ENCODE results near the gene ATAD1. TPM values are rescaled to one million over a fixed set of nuclear protein-coding genes. Genes with fewer than 3 reads are reported as not detected.
A peak's percentile ranks its signal among the peaks of the same experiment; 100 is the strongest.
"Not testable (repeated sequence)": the region's sequence is repeated elsewhere in the genome, so short reads cannot be mapped to it uniquely, and the experiment has no call there.

Gene ATAD1
- total and polyA plus RNA-seq, 9 donors, result 21.5 to 51.0 (median 39.1) TPM

DNA sequence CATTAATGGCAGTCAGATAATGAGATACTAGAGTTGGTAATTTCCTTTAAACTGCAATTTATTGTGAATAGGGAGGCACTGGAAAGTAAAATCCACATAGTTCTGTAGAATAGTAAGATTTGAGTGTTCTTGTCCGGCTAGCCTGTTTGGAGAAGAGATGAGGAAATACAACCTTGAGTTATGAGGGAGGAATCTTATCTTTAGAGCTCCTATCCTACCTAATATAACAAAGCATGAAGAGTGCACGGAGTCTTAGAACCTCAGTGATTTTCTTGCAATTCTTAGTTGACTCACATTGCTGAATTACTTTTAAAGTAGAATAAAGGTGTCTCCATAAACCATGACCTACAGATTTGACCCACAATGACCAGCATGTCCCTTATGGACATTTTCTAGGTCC is 73.4 kb downstream of the ATAD1 start:
- intact Hi-C loops (cut with DNase I), result no loop called here
- TF ChIP-seq, protein P1, sequence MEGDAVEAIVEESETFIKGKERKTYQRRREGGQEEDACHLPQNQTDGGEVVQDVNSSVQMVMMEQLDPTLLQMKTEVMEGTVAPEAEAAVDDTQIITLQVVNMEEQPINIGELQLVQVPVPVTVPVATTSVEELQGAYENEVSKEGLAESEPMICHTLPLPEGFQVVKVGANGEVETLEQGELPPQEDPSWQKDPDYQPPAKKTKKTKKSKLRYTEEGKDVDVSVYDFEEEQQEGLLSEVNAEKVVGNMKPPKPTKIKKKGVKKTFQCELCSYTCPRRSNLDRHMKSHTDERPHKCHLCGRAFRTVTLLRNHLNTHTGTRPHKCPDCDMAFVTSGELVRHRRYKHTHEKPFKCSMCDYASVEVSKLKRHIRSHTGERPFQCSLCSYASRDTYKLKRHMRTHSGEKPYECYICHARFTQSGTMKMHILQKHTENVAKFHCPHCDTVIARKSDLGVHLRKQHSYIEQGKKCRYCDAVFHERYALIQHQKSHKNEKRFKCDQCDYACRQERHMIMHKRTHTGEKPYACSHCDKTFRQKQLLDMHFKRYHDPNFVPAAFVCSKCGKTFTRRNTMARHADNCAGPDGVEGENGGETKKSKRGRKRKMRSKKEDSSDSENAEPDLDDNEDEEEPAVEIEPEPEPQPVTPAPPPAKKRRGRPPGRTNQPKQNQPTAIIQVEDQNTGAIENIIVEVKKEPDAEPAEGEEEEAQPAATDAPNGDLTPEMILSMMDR (IDR thresholded peaks at IDR 0.05), result no peak
- no peak for TF ChIP-seq EP300 (IDR thresholded peaks at IDR 0.05)
- no peak for TF ChIP-seq POLR2A (IDR thresholded peaks at IDR 0.05)
- Histone ChIP-seq H3K9me3 (no peaks in the 10 kb centered on the region), H3K36me3 (no peaks in the 10 kb centered on the region), H3K27me3 (no peaks in the 10 kb centered on the region), H3K4me3 (no peak overlapping the region), H3K27ac (no peak overlapping the region), H3K4me1 (ENCODE audit: insufficient read depth) (no peaks in the 10 kb centered on the region)
- no peak for DNase-seq
- 91 to 93% (median 93%) methylated on average over 2 of the region's 2 CpGs for WGBS, 3 donors

DNA sequence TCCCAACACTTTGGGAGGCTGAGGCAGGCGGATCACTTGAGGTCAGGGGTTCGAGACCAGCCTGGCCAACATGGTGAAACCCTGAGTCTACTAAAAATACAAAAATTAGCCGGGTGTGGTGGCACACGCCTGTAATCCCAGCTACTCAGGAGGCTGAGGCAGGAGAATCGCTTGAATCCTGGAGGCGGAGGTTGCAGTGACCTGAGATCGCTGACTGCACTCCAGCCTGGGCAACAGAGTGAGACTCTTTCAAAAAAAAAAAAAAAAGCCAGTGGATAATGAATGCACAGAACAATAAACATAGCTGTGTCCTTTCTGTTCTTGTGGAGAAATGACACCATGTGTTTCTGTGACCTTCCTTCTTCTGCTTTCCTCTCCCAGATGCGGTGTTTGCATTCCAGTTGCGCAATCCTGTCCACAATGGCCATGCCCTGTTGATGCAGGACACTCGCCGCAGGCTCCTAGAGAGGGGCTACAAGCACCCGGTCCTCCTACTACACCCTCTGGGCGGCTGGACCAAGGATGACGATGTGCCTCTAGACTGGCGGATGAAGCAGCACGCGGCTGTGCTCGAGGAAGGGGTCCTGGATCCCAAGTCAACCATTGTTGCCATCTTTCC is 74.9 kb downstream of the ATAD1 start:
- H3K4me3 ChIP-seq; H3K9me3 ChIP-seq; H3K4me1 ChIP-seq (ENCODE audit: insufficient read depth); H3K27me3 ChIP-seq; H3K27ac ChIP-seq; intact Hi-C loops (cut with DNase I); H3K36me3 ChIP-seq: not testable (repeated sequence)
- peak in 1 of 5 donors; percentile 23 for DNase-seq
- WGBS, 3 donors, result 95 to 97% (median 96%) methylated on average over 18 of the region's 18 CpGs

DNA sequence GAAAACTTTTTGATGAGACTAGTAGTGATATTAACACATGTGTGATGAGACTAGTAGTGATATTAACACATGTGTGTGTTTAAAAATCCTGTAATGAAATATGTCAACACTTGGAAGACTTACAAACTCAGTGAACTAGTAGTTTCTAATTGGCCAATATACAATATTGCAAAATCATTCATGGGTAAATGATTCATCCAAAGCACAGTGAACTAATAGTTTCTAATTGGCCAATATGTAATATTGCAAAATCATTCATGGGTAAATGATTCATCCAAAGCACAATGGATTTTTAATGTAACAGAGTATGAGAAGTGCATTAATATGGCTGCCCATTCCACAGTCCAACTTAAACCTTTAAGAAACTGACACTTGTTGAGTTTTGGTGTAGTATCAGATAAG is 77.8 kb downstream of the ATAD1 start:
- H3K27ac ChIP-seq, result no peak overlapping the region
- intact Hi-C loops (cut with DNase I), result no loop called here
- TF ChIP-seq EP300 (IDR thresholded peaks at IDR 0.05) (no peak), POLR2A (IDR thresholded peaks at IDR 0.05) (no peak)
- TF ChIP-seq, protein P1 (IDR thresholded peaks at IDR 0.05), result no peak

DNA sequence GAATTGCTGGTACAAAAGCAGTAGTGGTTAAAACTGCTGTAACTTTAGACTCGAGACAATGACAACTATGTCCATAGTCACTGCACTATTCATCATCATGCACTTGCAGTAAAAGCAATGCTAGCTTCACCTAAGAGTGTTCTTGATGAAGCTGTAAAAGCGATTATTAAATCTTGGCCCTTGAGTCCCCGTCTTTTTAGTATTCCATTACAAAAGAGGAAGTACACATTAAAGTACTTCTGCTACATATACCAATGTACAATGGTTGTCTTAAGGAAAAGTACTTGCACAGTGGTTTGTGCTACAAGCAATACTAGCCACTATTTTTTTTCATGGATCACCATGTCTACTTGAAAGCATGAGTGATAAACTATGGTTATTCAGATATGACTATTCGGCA is 78.3 kb downstream of the ATAD1 start:
- Histone ChIP-seq H3K4me1 (ENCODE audit: insufficient read depth) (peaks cover 3% of the 10 kb centered on the region), H3K9me3 (no peaks in the 10 kb centered on the region), H3K27ac (no peak overlapping the region), H3K27me3 (no peaks in the 10 kb centered on the region), H3K36me3 (no peaks in the 10 kb centered on the region), H3K4me3 (no peak overlapping the region)
- no peak for DNase-seq
- TF ChIP-seq EP300 (IDR thresholded peaks at IDR 0.05) (no peak), POLR2A (IDR thresholded peaks at IDR 0.05) (no peak)
- WGBS, 3 donors, result 62 to 73% (median 69%) methylated on average over 4 of the region's 4 CpGs
- intact Hi-C loops (cut with DNase I), result loop anchor here in 2 of 4 donors (10.0 kb wide), 1 partner anchor 205 kb away; no protein-coding TSS in a partner anchor

More for the DNA sequence above, 77.8 kb downstream of the ATAD1 start:
- DNase-seq, result no peak
- H3K9me3 ChIP-seq, result no peaks in the 10 kb centered on the region
- no peaks in the 10 kb centered on the region for H3K36me3 ChIP-seq
- H3K4me3 ChIP-seq, result no peak overlapping the region
- H3K27me3 ChIP-seq, result no peaks in the 10 kb centered on the region
- H3K4me1 ChIP-seq (ENCODE audit: insufficient read depth), result no peaks in the 10 kb centered on the region

DNA sequence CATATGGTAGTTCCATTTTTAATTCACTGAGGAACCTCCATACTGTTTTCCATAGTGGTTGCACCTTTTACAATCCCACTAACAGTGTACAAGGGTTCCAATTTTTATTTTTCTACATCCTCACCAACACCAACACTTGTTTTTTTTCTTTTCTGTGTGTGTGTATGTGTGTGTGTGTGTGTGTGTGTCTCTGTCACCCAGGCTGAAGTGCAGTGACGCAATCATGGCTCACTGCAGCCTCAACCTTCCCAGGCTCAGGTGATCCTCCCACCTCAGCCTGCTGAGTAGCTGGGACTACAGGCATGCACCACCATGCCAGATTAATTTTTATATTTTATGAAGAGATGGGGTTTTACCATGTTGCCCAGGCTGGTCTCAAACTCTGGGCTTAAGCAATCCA is 79.8 kb downstream of the ATAD1 start:
- intact Hi-C loops (cut with DNase I), result loop anchor here in 2 of 4 donors (10.0 kb wide), 1 partner anchor 203 kb away; no protein-coding TSS in a partner anchor
- not testable (repeated sequence) for H3K27me3 ChIP-seq; H3K4me1 ChIP-seq (ENCODE audit: insufficient read depth); DNase-seq; H3K4me3 ChIP-seq; H3K27ac ChIP-seq; H3K36me3 ChIP-seq; H3K9me3 ChIP-seq
- WGBS, 3 donors, result 96 to 100% (median 98%) methylated on average over 1 of the region's 1 CpG

DNA sequence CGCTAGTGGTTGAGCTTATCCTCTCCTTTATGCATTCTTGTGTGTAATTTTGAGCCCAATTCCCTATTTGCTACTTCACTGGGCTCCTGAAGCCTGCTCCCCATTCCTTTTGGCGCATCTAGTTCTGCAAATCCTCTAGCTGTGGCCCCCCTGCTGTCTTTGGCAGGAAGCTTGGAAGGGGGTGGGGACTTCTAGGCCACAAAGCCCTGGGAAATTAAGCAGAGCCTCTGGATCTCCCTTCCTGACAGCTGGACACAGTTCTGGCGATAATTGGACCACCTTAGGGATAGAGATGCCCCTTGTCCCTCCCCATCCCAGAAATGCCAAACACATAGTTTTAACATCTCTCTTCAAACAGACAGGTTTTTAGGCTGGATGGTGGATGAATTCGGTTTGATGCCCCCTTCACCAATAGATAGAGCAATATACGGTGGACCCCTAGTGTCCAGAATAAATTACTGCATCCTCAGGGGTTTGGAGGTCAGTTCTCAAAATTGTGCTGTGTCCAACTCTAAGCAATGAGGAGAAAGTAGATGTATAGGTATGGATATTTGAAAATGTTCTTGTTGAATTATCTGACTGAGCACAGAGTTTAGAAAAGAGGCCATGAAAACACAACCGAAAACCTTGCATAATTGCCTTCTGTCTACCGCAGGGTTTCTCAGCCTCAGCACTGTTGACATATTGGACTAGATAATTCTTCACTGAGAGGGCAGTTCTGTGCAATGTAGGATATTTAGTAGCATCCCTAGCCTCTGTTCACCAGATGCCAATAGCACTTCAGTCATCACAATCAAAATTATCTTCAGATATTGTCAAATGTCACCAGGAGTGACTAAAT is 82.8 kb downstream of the ATAD1 start:
- no peaks in the 10 kb centered on the region for H3K36me3 ChIP-seq
- peaks cover 3% of the 10 kb centered on the region for H3K4me1 ChIP-seq (ENCODE audit: insufficient read depth)
- DNase-seq, result peak; percentile 40 to 57 (median 52)
- 21 to 25% (median 23%) methylated on average over 7 of the region's 7 CpGs for WGBS, 3 donors
- peak overlapping the region; percentile 16 to 18 for H3K27ac ChIP-seq
- H3K4me3 ChIP-seq, result no peak overlapping the region
- intact Hi-C loops (cut with DNase I), result loop anchor here (2.0 to 10.0 kb wide), 4 partner anchors 78 to 202 kb away; partner anchors contain the start of gene PAPSS2 (in 1 of the 4)
- TF ChIP-seq, protein P1 (IDR thresholded peaks at IDR 0.05), result peak; percentile 48 to 86 (median 86)
- no peak for TF ChIP-seq POLR2A (IDR thresholded peaks at IDR 0.05)
- no peak for TF ChIP-seq EP300 (IDR thresholded peaks at IDR 0.05)
- H3K27me3 ChIP-seq, result no peaks in the 10 kb centered on the region
- H3K9me3 ChIP-seq, result no peaks in the 10 kb centered on the region
